Activated naive CD4-positive, alpha-beta T cell treated with Interleukin-2 at 50 U/mL for 16 hours (primary cell): Measurements from ENCODE around the gene FXYD5.

Experiments used
- DNase-seq: peaks from one replicate; pipeline ENCODE4 v3.0.0-alpha.2; 2020

The FXYD5 gene, protein sequence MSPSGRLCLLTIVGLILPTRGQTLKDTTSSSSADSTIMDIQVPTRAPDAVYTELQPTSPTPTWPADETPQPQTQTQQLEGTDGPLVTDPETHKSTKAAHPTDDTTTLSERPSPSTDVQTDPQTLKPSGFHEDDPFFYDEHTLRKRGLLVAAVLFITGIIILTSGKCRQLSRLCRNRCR

DNA sequence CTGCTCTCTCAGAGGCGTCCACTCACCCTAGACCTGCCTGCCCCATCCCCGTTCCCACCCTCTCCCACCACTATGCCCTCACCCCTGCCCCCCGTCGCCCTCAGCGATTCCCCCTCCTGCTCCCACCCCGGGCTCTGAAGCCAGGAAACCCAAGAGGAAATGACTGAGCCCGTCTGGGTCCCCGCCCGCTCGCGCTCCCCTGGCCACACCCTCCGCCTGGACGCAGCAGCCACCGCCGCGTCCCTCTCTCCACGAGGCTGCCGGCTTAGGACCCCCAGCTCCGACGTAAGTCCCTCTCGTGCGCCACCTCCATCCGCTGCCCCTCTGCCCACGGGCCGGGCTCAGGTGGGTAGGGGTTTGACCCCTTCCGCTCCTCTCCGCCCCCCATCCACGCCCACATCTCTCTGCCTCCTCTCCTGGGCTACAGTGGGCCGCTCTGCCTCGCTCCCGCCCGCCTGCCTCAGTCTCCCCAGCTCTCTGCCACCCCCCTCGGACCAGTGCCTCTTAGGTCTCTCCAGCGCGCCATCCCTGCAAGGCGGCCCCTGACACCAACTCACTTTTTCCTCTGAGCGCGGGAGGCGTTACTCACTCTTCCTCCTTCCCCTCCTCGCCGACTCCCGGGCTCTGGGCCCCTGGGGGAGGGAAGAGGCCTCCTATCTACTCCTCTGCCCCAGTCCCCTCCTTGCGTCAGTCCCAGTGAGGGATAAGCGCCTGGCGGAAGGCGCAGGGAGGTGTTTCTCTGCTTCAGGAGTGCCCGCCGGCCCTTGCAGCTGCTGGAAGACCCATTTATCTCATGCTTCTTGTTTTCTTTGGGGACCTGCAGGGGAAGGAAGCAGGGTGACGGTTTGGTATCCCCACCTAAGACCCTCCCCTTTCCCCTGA is at the start of gene FXYD5:
Gene FXYD5, plus strand, starts transcription at position 211 of the 882 bp plus-strand sequence. CDS start 816 bp downstream, outside the sequence.
- peak; percentile 86 for DNase-seq

DNA sequence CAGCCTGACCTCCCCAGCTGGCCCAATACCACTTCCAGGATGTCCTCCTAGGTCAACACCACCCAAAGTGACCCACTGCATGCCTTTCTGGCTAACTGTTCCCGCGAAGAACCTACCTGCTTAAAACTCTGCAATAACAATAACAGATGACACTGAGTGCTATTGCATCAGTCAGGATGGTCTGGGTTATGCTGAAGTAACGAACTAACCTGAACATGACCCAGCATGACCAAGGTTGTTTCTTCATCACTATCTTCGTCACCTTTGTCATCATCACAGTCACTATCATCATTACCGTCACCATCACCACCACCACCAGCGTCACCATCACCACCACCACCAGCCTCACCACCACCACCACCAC is 49.5 kb upstream of the FXYD5 start:
- DNase-seq: no peak

DNA sequence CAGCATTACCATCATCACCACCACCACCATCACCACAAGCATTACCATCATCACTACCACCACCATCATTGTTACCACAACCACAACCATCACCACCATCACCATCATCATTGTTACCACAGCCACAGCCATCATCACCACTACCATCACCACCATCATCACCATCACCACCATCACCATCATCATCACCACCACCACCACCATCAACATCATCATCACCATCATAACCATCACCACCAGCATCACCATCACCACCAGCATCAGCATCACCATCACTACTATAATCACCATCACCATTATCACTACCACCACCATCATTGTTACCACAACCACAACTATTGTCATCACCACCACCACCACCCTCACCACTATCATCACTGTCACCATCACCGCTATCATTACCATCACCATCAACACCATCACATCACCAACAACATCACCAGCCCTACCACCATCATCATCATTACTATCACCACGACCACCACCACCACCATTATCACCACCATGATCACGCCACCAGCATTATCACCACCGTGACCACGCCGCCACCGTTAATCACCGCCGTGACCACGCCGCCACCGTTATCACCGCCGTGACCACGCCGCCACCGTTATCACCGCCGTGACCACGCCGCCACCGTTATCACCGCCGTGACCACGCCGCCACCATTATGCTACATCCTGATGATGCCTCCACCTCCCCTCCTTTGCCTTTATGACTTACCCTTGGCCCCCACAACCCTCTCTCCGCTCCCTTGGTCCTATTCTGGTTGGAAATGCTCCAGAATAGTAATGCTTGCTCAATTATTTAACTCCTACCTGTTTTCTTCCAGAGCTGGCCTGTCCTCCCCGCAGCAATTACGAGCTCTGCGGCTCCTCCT is 48.9 kb upstream of the FXYD5 start:
- no peak for DNase-seq

DNA sequence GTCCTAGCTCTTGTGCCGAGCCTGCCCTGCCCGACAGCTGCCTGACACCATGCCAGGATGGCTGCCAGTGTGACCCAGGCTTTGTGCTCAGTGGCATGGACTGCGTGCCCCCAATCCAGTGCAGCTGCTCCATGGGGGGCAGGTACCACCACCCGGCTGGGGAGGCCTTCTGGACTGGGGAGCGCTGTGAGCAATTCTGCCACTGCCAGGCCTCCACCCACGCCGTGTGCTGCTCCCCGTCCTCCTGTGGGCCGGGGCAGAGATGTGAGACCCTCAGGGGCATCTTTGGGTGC is 48.3 kb upstream of the FXYD5 start:
- no peak for DNase-seq

DNA sequence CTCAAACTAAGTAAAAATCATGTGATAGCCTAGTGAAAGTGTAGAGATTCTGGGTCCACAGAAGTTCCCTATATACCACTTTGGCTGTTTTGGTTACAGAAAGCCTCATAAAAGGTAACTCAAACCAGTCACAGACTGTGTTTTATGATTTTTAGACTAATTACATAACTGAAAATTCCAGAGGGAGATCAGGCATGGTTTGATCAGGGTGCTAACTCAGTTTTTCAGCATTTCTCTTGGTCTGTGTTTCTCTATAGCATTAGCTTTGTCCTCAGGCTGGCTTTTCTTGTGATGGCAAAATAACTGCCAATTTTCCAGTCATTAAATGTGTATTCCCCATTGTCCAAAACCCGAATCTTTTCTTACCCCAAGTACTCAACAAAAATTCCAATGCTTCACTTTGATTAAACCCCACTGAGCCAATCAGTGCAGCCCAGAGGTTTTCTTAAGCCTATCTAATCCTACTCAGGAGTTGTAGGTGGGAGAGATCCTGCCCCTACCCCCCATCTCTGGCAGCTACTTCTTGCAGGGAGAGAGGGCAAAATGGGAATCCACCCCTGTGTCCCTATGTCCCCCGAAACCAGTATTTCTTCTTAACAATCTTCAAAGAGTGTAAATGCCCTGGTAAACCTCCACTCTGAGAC is 47.5 kb upstream of the FXYD5 start:
- DNase-seq: no peak

DNA sequence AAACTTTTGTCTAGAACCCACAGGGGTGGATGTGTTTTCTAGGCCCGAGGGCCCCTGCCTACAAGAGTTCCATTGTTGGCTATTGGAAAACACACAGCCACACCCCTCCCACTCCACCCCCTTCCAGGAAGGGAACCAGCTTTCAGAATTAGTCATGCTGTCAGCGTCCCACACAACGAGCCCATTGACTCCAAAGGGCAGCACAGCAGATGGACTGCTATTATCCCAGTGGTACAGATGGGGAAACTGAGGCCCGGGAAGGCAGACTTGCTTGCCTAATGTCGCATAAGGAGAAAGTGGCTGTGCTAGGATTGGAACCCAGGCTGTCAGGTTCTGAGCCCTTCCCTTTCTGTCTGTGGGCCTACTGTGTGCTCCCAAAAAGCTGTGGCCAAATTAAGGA is 47.0 kb upstream of the FXYD5 start:
- peak; percentile 18 for DNase-seq

DNA sequence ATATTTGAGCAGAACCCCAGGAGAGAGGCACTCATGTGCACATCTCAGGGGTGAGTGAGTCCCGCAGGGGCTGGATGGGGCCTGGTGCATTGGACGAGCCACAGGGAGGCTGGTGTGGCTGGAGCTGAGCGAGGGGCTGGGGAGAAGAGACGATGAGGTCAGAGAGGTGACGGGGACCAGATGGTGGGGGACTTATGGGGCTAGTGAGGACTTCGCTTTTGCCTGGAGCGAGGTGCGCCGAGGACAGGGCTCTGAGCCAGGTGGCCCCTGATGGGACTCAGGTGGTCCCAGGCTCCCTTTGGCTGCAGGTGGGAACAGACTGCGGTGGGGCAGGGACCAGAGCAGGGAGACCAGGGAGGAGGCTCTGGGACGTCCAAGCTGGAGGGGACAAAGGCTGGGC is 45.8 kb upstream of the FXYD5 start:
- no peak for DNase-seq

DNA sequence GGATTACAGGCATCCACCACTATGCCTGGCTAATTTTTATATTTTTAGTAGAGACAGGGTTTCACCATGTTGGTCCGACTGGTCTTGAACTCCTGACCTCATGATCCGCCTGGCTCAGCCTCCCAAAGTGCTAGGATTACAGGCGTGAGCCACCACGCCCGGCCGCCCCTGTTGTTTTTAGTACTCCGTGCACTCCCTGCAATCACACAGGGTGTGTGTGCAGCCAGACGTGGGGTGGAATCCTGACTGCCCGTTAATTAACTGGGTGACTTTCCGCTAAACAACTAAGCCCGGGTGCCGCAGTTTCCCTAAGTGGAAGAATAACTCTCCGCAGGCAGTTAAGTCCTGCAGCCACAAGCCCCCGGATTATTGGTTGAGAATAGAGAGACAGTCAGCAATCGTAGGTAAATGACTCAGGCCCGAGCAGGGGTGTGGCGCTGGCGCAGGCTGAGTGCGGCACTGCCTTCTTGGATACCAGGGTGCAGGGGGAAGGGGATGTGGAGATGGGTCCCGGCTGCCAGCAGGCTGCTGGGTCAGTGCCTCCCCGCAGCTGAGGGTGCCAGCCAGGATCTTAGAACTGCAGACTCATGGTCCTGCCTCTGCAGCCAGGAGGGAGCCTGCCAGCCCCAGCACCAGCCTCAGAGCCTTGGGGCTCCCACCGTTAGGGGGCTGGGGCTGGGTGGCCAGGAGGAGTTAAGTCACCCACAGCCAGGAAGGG is 45.0 kb upstream of the FXYD5 start:
- DNase-seq: no peak

DNA sequence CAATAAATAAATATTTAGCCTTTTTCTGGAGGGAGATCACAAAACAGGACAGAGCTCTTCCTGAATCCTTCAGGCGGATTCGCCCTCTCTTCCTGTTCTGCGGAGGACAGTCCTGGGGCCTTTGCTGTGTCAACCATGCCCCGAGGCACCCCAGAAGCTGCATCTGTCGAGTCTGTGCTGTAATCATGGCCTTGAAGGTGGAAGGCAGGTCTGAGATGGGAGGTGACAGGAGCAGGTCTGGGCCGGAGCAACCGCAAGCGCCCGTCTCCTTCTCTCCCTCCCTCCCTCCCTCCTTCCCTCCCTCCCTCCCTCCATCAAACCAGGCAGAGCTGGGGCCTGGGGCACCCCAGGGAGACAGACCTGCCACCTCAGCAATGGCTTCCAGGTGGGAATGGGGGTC is 43.6 kb upstream of the FXYD5 start:
- no peak for DNase-seq

DNA sequence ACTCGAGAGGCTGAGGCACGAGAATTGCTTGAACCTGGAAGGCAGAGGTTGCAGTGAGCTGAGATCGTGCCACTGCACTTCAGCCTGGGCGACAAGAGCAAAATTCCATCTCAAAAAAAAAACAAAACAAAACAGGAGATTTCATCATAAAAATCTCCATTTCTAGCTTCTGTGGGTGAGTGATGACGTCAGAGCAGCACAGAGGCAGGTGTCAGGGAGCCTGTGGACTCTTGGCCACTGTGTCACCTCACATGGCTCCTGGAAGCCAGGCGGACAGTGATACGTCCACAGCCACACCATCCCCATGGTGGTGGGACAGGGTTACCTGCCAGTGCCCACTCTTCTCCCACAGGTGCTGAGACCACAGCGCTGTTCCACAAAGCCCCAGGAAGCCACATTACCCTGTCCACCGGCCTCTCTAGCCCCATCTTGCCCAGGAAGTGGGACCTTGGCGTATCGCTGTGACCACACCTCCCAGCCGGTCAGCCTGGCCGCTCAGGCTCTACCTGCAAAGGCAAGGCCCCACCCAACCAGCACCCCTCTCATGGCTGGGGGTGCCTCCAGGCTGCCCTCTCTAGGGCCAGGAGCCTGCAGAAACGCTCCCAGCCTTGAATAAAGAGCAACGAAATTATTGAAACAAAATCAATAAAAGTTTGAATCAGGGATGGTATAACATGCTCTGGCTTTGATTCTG is 41.4 kb upstream of the FXYD5 start:
- no peak for DNase-seq

DNA sequence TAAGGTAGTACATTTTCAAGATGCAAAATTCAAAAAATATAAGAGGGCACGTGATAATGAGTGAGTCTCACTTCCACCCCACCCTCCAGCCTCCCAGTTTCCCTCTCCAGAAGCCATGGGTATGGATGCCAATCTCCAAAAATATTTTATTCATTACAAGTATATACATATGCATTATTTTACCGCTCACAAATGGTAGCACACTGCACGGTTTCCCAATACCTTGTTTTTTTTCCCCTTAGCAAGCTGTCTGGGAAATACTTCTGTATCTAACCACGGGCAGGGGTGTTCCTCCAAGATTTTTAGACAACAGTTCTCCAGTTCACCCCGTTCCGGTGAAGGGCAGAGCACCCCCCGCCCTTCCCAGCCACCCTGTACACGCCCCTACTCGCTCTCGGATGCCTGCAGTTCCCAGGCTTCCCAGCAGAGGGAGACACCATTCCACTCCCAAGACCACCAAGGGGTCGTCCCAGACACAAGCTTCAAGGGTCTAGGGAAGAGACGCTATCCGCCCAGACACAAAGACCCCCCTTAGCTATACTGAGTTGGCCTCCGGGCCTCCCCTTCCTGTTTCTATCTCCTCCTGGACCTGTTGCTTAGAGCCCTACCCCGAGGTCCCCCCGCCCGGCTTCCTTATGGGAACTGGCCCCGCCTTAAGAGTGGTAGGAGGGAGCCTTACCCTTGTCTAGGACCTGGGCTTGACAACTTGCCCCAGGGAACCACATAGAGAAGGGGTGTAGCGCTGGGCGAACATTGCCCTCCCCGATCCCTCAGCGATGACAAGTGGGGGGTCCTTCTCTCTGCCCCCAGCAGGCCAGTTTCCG is 40.0 kb upstream of the FXYD5 start:
- peak; percentile 71 for DNase-seq

DNA sequence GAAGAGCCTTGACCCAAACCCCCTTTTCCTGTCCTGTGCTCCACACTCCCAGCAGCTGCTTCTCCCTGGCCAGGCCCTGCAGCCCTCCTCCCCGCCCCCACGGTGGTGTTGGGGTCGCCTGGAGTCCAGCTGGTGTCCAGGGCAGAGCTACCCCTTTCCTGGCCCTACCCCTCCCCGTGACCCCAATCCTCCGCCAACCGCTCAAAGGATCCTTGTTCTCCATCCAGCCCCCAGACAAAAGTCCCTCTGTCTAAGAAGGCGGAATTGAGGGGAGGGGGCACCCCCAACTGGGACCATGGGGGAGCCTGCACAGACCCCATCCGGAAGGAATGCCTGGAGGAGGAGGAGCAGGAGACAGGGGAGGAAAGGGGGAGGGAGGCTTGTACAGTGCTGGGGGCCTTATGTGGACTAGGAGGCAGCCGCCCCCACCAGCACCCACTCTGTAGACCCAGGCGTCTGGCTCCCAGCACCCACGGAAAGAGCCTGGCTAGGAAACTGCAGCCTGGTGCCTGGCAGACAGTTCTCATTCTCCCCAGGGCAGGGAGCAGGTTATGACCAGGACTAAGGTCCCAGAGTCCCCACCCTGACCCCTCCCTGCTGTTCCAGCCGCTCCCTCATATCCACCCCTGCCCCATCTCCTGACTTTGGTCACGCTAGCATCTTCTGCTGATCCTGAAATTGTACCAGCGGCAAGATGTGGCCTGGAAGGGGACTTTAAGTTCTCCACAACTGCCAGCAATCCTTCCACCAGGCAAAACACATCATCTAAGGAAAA is 39.2 kb upstream of the FXYD5 start, which contains the start of gene FXYD3:
Gene FXYD3, plus strand, starts transcription at position 647 of the 775 bp plus-strand sequence. CDS start 3,554 bp downstream, outside the sequence.
- no peak for DNase-seq

DNA sequence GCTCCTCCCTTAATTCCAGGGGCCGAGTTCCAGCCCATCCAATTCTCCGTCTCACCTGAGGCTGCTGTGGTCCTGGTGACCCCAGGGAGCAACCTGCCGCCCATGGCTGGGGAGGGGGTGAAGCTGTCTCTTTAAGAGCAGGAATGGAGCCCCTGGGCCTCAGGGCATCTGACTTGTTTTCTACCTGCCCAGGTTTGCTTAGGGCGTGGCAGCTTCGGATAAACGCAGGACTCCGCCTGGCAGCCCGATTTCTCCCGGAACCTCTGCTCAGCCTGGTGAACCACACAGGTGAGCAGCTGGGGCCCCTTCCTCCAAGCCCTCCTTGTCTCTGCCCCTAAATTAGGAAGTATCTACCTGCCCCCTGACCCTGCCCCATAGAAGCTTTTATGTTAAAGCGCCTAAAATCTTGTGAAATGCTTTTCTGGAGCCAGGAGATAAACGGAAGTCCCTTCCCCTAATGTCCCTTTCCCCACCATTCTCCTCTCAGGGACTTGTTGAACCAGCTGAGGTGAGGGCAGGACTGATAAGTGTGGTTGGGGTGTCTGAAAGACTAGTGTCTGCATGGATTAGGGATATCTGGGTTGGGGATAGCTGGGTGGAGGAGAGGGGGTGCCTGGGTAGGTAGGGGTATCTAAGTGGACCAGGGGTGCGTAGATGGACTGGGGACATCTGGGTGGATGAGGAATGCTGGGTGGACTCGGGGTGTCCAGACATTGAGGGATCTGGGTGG is 38.3 kb upstream of the FXYD5 start:
- DNase-seq: no peak

DNA sequence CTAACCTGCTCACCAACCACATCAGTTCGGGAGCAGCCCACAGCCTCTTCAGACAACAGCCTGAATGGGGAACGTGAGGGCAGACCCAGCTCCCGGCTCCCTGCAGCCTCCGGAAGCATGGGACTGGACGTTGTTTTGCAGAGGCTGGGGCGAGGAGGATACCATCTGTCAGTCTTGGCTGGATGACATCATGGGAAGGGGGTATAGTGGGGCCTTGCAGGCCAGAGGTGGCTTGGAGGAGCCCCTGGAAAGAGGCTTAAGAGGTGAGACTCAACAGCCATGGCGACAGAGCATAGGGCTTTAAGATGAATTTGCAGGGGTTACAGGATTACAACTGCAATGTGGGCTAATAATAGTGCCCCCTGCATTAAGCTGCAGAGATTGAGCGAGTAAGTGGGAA is 37.4 kb upstream of the FXYD5 start:
- DNase-seq: no peak

DNA sequence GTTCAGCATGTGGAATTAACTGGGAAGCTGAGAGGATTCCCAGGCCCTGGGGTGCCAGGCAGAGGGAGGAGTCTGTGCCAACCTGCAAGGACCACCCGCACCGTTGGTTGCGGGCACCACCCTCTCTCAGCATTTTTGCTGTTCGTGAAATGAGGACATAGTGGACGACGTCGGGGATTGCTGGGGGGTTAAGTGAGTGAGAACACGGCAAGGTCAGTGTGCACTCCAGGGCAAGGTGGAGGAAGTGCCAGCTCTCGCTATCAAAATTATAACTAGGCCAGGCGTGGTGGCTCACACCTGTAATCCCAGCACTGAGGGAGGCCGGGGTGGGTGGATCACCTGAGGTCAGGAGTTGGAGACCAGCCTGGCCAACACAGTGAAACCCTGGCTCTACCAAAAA is 36.7 kb upstream of the FXYD5 start:
- no peak for DNase-seq

DNA sequence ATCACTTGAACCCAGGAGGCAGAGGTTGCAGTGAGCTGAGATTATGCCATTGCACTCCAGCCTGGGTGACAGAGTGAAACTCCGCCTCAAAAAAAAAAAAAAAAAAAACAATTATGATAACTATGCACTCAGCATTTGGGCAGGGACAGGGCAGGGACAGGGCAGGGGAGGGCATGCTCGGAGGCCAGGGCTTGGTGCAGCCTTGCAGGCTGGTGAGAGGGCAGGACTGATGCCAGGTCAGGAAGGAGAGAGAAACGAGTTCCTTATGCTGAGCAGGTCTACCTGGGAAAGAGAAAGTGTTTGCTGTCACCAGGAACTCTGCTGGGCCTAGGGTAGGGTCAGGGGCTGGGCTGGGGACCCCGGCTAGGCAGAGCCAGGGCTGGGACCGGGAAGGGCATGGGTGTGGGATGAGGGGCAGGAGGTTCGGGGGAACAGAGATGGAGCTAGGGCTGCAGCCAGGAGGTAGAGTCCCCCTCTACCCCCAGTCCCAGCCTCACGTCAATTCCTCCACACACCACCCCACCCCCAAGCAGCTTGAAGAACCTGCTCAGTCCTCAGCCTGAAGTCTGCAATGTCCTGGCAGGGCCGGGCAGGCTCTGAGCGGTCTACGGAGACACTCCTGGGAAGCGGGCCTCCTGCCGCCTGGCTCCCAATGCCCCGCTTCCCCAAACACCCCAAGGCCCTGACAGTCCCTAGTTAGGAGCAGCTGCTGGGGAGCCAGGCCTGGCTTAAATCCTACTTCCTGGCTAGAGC is 36.1 kb upstream of the FXYD5 start:
- no peak for DNase-seq

DNA sequence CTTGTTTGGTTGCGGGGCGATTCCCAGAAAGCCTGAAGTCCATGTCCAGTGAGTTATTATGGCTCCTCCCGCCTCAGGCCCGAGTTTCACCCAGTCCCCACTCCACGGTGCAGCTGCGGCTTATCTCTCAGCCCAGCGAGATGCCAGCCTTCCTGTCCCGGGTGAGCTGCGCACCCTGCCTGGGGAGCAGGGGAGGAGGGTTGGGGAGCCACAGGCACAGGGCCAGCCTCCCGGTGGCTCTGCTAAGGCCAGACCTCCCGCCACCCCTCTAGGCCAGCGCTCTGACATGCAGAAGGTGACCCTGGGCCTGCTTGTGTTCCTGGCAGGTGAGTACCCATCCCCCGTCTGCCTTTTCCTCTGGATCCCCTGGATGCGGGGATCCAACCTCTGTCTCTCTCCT is 35.4 kb upstream of the FXYD5 start:
- DNase-seq: no peak

DNA sequence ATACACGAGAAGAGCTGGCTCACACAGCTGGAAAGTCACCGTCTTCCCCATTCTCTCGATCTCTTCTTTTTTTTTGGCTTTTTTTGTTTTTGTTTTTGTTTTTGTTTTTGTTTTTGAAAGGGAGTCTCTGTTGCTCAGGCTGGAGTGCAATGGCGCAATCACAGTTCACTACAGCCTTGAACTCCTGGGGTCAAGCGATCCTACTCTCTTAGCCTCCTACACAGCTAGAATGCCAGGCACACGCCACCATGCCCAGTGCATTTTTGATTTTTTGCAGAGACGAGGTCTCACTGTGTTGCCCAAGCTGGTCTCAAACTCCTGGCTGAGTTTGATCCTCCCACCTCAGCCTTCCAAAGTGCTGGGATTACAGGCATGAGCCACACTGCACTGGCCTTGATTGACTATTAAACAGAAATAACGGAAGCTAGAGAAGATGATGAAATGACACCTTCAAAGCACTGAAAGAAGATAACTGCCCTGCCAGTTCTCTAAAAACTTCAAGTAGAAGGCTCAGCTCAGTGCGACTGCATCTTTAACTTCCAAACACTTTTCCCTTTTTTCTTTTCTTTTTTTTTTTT is 34.9 kb upstream of the FXYD5 start:
- DNase-seq: no peak
